GM18951 (cell line): Measurements from ENCODE around the gene FAH.
A peak's percentile ranks its signal among the peaks of the same experiment; 100 is the strongest.

Experiments
- POLR2A ChIP-seq: IDR thresholded peaks from 4 replicates; pipeline ENCODE4 v1.6.1; 2011; ENCODE audit warnings: mild to moderate bottlenecking; ENCODE audit not compliant: insufficient read length, insufficient read depth; ENCODE audit errors: extremely low read depth
- in situ Hi-C: fragments of 300-500 bp; cut with MboI; formaldehyde crosslinking; loops from one replicate; pipeline ENCODE4 v1.12.0; 2022; ENCODE audit warnings: low sequenced_read_pairs, mixed read lengths, inconsistent platforms; ENCODE audit not compliant: unreplicated experiment

The FAH gene

GRCh38 chr15:80127911-80128310 lies 24.9 kb upstream of the FAH start:
- in situ Hi-C loops, result no loop called here
- TF ChIP-seq POLR2A, result no peak

GRCh38 chr15:80132382-80132781 lies 20.4 kb upstream of the FAH start:
- in situ Hi-C loops, result no loop called here
- no peak for TF ChIP-seq POLR2A

- in situ Hi-C loops, result no loop called here
These were observed 15.9 kb upstream of the FAH start for GRCh38 chr15:80136854-80137253.

GRCh38 chr15:80138961-80139360 lies 13.8 kb upstream of the FAH start:
- in situ Hi-C loops, result no loop called here
- TF ChIP-seq POLR2A, result no peak

More at GRCh38 chr15:80136854-80137253, 15.9 kb upstream of the FAH start:
- no peak for TF ChIP-seq POLR2A

GRCh38 chr15:80140909-80141308 lies 11.9 kb upstream of the FAH start:
- TF ChIP-seq POLR2A, result no peak
- in situ Hi-C loops, result no loop called here

- in situ Hi-C loops, result no loop called here
- no peak for TF ChIP-seq POLR2A
These were observed 10.7 kb upstream of the FAH start for GRCh38 chr15:80141916-80142598.

- in situ Hi-C loops, result no loop called here
- TF ChIP-seq POLR2A, result no peak
These were observed 10.2 kb upstream of the FAH start for GRCh38 chr15:80142646-80143045.

- TF ChIP-seq POLR2A, result no peak
These were observed 1.7 kb upstream of the FAH start for GRCh38 chr15:80151148-80151547.

GRCh38 chr15:80151576-80151975 lies 1.2 kb upstream of the FAH start:
- TF ChIP-seq POLR2A, result no peak
- in situ Hi-C loops, result loop anchor here (25.0 kb wide), 1 partner anchor 264 kb away; the partner anchor contains the start of gene MTHFS

More at GRCh38 chr15:80151148-80151547, 1.7 kb upstream of the FAH start:
- in situ Hi-C loops, result loop anchor here (25.0 kb wide), 1 partner anchor 264 kb away; the partner anchor contains the start of gene MTHFS

- in situ Hi-C loops, result loop anchor here (25.0 kb wide), 1 partner anchor 265 kb away; the partner anchor contains the start of gene MTHFS
- TF ChIP-seq POLR2A, result peak; percentile 16
These were observed 461 bp upstream of the FAH start for GRCh38 chr15:80152180-80152895.

GRCh38 chr15:80153900-80154299 lies 1.1 kb downstream of the FAH start:
- TF ChIP-seq POLR2A, result no peak
- in situ Hi-C loops, result loop anchor here (25.0 kb wide), 1 partner anchor 267 kb away; the partner anchor contains the start of gene MTHFS

GRCh38 chr15:80154336-80154735 lies 1.5 kb downstream of the FAH start:
- in situ Hi-C loops, result loop anchor here (25.0 kb wide), 1 partner anchor 267 kb away; the partner anchor contains the start of gene MTHFS
- TF ChIP-seq POLR2A, result no peak

GRCh38 chr15:80155001-80155377 lies 2.2 kb downstream of the FAH start:
- no peak for TF ChIP-seq POLR2A
- in situ Hi-C loops, result loop anchor here (25.0 kb wide), 1 partner anchor 268 kb away; the partner anchor contains the start of gene MTHFS

GRCh38 chr15:80155378-80156175 lies 2.8 kb downstream of the FAH start:
- in situ Hi-C loops, result loop anchor here (25.0 kb wide), 1 partner anchor 268 kb away; the partner anchor contains the start of gene MTHFS
